HG02840 (cell line): ENCODE data around the gene PCDHAC2.

Experiments used
- ATAC-seq: cut with Tn5 transposase; IDR thresholded peaks from one replicate; pipeline ENCODE4 v1.9.1; 2021; ENCODE audit warnings: mild to moderate bottlenecking, moderate library complexity, moderate number of reproducible peaks; ENCODE audit not compliant: unreplicated experiment, low FRiP score

Gene PCDHAC2

DNA sequence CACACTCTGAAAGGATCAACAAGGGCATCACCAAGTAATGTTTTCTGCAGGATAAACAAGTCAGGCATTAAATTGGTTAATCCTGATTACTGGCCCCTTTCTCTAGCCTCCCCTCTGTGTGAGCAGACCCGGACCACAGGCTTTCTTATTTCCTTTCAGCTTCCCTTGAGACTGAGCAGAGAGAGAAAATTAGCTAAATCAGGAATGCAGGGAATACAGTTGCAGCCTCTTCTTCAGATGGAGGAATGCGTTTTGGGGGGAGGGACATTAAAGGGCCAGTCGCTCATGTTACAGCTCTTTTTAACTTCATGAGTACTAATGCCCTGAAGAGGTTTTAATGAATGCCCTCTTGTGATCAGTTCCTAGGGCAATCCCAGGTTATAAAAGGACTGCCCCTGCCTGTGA lies 19.8 kb downstream of the PCDHAC2 start:
- no peak for ATAC-seq

- no peak for ATAC-seq
Measured at GRCh38 chr5:140988100-140988499, 21.8 kb downstream of the PCDHAC2 start.

DNA sequence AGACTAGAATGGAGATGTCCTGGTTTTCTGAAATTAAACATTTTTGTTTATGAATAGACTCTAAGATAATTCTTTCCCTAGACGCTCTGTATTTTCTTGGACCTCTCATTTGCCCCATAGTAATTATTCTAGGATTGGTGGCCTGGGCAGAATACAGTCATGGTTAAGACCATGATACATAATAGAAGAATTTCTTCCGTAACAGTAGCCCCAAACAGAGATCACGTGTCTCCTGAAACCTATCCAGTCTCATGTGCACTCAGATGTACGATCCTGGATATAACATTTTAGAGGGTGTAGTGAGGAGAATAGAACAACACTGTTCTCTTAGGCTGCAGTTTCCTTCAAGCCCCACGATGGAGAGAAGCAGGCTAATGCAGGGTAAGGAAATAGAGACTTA lies 22.3 kb downstream of the PCDHAC2 start:
- ATAC-seq: no peak

GRCh38 chr5:140989254-140990020 lies 23.2 kb downstream of the PCDHAC2 start:
- ATAC-seq: no peak

GRCh38 chr5:140992828-140993227 lies 26.6 kb downstream of the PCDHAC2 start:
- no peak for ATAC-seq

- no peak for ATAC-seq
Measured at GRCh38 chr5:140996060-140996459, 29.8 kb downstream of the PCDHAC2 start.

- no peak for ATAC-seq
Measured at GRCh38 chr5:140998921-140999410, 32.7 kb downstream of the PCDHAC2 start.

- ATAC-seq: no peak
Measured at GRCh38 chr5:141001446-141001843, 35.2 kb downstream of the PCDHAC2 start.

DNA sequence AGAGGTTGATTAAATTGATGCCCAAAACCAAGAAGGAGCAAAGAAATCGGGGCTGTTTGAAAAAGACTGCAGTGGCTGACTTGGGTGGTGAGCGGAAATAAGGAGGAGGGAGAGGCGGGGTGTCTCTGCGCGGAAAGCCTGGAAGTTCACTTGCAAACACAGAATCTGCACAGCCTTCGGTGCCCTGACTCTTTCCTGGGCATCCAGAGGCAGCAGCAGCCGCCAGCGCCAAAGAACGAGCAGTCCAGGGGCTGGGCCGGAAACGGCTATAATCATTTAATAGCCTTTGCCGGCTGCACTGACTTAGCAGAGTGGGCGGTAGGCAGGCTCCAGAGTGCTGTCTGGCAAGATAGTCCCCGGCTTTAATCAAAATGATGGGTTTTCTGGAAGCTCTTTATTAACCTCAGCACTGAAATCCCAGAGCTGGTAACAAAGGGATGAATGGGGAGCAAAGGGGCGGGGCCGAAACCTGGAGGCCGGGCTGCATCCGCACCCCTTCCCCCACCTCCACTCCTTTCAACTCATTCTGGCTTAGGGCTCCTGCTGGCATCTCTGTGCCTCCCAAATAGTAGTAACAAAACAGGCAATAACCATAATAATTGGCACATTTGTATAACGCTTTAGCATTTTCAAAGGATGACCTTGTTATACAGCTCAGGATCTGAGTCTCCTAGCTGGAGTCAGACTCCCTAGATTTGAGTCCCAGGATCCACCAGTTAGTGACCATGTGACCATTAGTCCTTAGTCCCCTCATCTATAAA lies 35.7 kb downstream of the PCDHAC2 start:
- no peak for ATAC-seq

DNA sequence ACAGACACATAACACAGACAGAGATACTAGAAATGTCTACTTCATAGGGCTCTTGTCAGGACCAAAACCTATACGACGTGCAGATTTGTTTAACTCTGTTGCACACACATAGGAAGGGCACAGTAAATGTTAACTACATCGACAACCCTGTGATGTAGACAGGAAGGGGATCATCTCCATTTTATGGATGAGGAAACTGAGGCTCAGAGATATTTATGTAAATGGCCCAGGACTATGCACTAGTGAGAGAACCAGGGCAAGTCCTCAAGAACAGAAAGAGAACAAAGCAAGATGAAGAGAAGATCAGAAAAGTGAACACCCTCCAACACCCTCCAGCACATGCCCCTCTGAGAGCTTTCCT lies 36.3 kb downstream of the PCDHAC2 start:
- ATAC-seq: no peak

- ATAC-seq: no peak
Measured at GRCh38 chr5:141003031-141003430, 36.8 kb downstream of the PCDHAC2 start.

DNA sequence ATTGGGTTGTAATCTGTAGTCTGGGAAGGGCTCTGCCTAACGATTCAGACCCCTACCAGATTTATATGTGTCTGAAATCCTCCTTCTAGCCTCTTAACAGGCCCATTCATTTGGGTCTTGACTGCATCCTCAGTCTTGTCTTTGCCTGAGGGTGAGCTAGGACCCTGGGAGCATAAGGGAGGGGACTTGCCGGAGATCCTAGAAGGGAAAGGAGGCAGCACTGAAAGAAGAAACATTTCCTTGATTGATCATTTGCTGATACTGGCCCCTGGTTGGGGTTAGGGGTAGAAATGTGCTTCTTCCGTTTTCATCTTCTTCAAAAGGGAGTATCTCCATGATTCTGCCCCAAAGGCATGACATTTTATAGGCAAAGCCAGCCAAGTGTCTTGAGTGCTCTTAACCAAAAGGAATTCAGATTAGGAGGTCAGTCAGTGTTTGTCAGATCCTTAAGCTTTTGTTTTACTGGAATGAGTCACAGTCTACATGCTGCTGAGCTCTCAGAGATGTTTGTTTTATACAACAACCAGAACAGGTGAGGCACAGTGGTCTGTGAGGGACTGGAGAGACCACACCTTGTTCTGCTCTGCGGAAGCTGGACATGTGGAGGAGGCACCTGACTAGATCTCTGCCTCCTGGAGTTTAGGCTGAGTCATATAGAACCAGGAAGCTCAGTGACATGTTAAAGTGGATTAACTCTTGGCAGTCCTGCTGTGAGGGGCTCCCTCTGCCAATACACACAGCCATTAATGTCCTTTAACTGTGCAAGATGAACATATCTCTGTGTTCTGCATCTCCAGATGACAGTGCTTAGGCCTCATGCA lies 37.7 kb downstream of the PCDHAC2 start:
- ATAC-seq: no peak

GRCh38 chr5:141007791-141008190 lies 41.5 kb downstream of the PCDHAC2 start:
- no peak for ATAC-seq

- ATAC-seq: no peak
Measured at GRCh38 chr5:141010047-141010793, 43.9 kb downstream of the PCDHAC2 start.

DNA sequence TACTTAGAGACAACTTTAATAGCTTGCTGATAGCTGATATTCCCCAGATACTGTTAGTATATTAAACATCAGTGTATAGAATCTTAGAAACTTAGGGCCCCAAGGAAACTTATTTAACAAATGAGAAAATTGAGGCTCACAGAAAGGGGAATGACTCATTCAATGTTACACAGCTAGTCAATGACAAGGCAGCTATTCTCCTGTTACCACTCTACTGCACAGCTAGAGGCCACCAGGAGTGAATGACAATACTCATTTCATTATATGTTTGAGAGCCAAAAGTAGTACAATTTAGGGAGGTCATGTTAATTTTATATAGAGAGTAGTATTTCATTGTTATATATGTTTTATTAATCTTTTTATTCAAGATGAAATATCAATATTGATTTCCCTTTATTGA lies 51.7 kb downstream of the PCDHAC2 start:
- ATAC-seq: no peak
